Cerebellar nuclear complex (tissue), 1 donor: ENCODE results near the gene PPM1A.

Source experiments
- DNase-seq, 2 experiments: peaks; one replicate each; lab custom pipeline; 2025; lab: John Stamatoyannopoulos, UW

Gene PPM1A

DNA sequence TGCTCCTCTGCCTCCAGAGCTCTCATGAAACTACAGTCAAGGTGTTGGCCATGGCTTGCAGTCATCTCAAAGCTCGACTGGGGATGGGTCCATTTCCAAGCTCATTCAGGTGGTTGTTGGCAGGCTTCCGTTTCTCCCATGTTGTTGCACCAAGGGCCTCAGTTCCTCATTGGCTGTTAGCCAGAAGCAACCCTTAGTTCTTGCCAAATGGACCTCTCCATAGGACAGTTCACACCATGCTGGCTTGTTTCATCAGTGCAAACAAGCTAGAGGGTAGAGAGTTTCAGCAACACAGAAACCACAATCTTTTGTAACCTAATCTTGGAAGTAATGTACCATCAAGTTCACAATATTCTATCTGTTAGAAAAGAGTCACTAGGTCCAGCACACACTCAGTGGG, 22.7 kb upstream of the PPM1A start:
- no peak for DNase-seq

DNA sequence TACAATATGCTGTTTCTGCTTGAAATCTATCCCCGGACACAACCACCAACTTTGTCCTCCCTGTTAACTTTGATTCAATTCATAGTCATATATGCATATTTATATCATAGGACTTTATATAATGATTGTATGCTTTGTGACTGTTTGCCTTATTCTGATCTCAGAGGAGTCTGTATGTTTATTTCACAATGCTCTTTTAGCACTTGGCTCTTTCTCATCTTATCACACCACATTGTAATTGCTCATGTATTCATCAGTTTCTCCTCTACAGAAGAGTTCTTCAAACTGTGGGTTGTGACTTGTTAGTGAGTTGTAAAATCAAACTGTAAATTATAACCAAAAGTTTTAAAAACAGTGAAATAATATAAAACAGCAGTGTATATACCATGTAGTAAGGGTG, 21.7 kb upstream of the PPM1A start:
- DNase-seq = no peak

GRCh38 chr14:60229614-60230013, 19.4 kb upstream of the PPM1A start:
- DNase-seq = no peak

DNA sequence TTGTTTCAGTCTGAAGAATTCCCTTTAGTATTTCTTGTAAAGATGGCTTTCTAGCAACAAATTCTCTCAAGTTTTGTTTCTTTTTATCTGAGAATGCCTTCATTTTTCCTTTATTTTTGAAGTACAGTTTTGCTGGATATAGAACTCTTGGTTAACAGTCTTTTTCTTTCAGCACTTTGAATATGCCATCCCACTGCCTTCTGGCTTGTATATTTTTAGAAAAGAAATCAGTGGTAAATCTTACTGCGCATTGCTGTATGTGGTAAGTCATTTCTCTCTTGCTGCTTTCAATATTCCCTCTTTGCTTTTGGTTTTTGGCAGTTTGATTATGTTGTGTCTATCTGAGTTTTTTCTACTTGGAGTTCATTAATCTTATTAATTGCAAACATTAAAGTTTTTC, 16.8 kb upstream of the PPM1A start:
- DNase-seq = no peak

DNA sequence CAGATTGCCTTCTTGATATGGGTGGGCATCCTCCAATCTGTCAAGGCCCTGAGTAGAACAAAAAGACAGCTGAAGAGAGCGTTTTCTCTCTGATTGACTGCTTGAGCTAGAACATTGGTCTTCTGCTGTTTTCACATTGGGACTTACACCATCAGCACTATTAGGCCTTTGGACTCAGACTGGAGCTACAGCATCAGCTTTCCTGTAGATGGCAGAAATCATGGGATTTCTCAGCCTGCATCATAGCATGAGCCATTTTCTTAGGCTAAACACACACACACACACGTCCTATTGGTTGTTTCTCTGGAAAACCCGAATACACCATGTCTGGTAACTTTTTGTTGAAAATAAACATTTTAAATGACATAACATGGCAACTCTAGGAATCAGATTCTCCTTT, 15.8 kb upstream of the PPM1A start:
- DNase-seq = no peak

DNA sequence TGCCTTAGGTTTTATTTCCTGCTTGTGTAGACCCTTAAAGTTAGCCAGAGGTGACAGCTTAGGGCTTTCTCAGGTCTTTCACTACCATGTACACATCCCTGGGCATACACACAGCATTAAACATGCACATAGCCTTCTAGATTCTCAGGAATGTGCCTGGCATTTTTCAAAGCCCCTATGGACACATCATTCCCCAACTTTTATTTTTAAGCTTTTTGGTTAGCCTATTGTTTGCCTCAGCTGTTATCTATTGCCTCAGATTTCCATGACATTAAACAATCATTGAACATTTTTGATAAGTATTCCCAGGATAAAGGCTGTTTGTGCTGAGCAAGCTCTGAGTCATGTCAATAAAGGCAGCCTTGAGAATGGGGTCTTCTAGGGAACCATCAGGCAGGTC, 15.1 kb upstream of the PPM1A start:
- DNase-seq = no peak

GRCh38 chr14:60235440-60235839, 13.6 kb upstream of the PPM1A start:
- no peak for DNase-seq

GRCh38 chr14:60238955-60239354, 10.1 kb upstream of the PPM1A start:
- no peak for DNase-seq

DNA sequence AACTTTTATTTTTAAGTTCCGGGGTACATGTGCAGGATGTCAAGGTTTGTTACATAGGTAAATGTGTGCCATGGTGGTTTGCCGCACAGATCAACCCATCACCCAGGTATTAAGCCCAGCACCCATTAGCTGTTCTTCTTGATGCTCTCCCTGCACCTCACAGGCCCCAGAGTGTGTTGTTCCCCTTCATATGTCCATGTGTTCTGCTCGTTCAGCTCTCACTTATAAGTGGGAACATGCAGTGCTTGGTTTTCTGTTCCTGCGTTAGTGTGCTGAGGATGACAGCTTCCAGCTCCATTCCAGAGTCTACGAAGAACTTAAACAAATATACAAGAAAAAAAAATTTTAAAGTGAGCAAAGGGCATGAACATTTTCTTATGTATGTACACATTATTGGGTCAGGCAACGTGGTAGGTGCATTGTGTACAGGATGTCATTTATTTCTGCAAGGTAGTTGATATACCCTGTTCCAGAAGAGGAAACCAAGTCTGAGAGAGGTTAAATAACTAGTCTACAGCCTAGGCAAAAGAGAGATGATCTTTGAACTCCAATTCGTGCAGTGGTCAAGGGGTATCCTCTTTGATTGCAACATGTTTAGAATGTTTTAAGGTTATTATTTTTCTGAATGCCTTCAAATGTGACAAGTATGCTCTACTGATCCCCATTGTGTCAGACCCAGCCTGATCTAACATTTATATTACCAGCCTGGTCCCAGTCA, 8.7 kb upstream of the PPM1A start:
- DNase-seq = no peak

GRCh38 chr14:60241091-60241490, 7.9 kb upstream of the PPM1A start:
- no peak for DNase-seq

DNA sequence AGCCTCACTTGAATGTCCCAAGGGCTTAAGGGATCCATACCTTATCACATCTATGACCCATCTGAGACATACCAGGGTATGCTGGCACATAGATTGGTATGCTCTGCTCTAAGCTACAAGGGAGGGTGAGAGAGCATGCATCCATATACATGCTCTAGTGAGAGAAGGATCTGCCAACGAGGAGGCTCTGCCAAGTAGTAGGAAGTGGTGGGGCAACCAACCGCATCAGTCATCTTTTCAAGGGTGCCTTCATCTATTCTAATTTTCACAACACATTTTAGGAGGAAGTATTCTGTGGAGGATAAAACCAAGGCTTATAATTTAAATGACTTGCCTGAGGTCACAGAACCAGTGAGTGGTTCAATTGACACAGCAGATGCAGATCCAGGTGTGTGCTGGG, 6.6 kb upstream of the PPM1A start:
- no peak for DNase-seq

GRCh38 chr14:60245380-60246177, 3.4 kb upstream of the PPM1A start:
- no peak for DNase-seq

DNA sequence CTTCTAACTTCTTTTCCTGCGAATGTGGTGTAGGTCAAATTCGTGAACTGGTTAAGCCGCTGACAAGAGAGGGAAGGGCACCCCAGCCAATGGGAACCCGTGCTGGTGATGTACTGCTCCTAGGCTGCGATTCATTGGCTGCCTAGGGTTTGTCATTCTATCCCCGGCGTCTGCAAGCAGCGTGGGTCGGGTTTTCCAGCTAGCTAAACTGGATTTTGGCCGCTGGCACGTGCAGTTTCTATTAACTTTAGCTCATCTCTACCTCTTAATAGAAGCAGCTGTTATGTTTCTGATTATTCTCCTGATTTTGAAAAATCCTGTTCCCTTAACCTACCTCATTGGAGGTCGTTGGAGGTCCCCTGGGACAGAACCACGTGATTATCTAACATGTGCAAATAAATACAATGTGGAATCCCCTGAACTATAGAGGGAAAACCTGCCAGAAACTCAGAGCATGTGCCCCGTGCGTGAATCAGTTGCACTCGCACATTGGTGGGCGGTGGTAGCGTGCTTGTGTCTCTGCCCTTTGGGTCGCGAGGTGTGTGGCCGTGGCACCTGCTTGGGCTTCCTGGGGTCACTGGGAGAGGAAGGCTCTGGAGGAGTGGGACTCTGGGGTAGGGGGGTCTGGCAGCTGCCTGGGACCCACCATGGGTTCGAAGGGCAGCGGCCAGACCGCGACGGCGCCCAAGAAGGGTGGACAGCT, 876 bp upstream of the PPM1A start:
- peak; percentile 78 to 95 for DNase-seq

DNA sequence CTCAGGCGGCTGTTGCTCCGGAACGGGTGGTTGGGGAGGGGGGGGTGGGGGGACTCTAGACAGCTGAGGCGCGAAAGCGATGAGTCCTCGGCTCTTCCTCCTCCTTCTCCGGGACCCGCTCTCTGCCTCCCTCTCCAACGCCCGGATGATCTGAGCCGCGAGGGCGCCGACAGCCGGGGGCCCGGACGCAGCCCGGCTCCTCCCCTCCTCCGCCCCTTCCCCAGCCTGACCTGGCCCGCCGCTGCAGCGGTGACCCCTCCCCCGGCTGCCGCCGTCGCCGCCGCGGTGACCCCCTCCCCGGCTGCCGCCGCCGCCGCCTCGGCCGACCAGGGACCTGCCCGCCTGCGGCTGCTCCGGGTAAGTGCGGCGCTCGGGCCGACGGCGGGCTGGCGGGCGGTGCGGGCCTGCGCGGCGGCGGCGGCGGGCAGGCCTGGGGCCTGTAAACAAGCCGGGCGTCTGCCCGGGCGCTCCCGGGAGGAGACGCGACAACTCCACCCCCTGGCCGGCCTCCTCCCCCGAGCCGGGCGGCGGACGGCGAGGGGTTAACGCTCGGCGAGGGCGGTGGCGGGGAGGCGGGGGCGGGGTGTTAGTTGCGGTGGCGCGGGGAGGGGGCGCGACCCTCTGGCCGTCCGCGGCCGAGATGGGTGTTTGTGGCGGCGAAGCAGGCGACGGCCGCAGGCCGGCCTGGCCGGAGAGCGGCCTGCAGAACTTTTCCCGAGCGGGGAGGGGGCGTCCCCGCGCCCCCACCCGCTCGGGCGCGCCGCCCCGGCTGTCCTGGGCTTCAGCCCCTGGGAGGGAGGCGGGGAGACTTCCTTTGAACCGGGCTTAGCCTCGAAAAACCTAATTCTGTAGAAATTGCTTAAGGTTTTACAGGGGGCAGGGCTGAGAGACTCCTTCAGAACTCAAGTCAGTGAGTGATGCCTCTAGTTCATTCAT, 568 bp downstream of the PPM1A start:
- no peak for DNase-seq

- DNase-seq = no peak
These were observed 1.4 kb downstream of the PPM1A start for GRCh38 chr14:60250257-60251035.

GRCh38 chr14:60251877-60252276, 2.9 kb downstream of the PPM1A start:
- no peak for DNase-seq

DNA sequence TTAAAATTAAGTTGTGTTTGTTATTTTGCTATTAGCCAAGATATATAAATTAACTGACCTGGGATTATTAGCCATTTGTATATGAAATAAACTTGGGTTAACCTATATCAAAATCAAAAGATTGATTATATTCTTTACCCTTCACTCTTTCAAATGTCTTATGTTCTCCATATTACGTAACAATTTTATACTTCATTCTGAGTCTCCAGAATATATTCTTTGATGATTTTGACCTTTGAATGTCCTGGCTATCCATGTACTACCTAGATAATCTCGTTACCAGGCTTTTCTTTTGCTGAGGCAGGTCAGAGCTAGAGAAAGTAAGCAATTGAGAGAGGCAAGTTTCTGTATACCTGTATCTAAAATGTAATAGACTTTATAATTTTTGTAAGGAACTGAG, 3.6 kb downstream of the PPM1A start:
- DNase-seq = no peak

DNA sequence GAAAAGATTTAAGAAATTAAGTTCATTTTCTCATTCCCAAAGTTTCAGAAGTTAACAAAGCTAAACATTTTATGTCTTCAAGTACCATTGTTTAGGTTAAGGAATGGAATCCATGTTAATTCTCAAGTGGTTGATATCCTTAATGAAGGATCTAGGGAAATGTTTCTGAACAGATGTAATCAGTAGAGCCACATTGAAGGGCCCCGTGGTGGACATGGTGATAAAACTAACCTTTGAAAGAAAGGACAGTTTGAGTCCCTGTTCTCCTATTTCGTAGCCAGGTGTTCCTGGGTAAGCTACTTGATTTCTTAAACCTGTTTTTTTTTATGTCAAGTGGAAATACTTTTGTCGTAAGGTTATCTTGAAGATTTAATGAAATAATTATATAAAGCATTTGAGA, 4.6 kb downstream of the PPM1A start:
- DNase-seq = no peak

- no peak for DNase-seq
These were observed 5.2 kb downstream of the PPM1A start for GRCh38 chr14:60254176-60254575.

DNA sequence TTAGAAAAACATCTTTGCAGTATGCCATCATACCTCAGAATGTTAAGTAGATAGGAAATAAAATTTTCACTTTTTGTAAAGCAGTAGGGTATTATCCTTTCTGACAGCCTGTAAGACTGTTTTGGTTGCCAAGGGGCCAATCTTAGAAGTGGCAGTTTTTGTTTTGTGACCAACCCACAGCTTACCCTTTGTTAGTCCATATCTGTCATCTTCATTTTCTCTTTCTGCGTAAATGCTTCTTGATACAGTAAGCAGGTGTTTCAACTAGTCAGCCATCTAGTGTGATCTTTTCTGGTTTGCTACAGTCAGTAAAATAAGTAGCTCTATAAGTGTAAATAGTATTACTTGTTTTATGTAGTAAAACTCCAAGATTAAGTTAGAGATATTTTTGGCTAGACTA, 8.8 kb downstream of the PPM1A start:
- no peak for DNase-seq

DNA sequence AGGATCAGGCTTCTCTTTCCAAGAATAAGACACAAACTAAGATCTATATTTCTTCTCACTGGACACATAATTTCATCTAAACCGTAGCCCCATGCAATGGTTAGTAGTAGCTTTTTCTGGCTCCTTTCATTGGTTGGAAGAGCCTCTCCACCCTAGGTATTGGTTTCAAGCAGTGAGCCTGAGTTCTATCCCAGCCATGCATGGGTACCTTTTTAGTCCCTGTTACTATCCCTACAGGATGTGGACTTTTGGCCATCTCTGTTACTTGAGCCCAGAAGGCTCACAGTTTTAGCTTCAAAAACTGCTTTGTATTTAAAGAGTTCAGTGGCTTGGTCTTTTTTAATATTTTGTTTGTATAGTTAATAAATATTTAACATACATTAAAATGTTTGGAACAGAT, 16.1 kb downstream of the PPM1A start:
- DNase-seq = no peak
